ENCODE measurements around the gene USP6NL. TPM values are rescaled to one million over a fixed set of nuclear protein-coding genes. Genes with fewer than 3 reads are reported as not detected.

USP6NL gene
- total and polyA plus RNA-seq, 2 of the 13 experiments (the other 11 are each of a cell fraction or from before 2014, with no cell fraction given), result 10.5 to 22.9 TPM

DNA sequence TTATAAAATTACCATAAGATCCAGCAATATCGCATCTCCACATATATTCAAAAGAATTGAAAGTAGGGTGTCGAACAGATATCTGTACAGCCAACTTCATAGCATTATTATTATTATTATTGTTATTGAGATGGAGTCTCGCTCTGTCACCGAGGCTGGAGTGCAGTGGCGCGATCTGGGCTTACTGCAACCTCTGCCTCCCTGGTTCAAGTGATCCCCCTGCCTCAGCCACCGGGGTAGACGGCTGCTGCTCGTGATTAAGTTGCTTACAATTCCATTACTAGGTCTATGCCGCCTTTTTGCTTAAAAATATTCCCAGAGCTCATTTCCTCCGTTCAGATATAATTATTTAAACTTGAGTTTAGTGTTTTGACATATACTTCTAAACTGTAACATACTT lies 19.8 kb upstream of the USP6NL start:
- TF ChIP-seq NFE2L2 (IDR thresholded peaks at IDR 0.05; ENCODE audit: low read length) (no peak), ZNF235 (CRISPR knock-in tag; IDR thresholded peaks at IDR 0.05; ENCODE audit: borderline replicate concordance) (no peak), JUN (CRISPR knock-in tag; IDR thresholded peaks at IDR 0.05) (no peak), HDAC1 (CRISPR knock-in tag; IDR thresholded peaks at IDR 0.05) (no peak), ZNF350 (CRISPR knock-in tag; IDR thresholded peaks at IDR 0.05; ENCODE audit: borderline replicate concordance, low read depth) (no peak), ZBTB38 (CRISPR knock-in tag; IDR thresholded peaks at IDR 0.05) (no peak), AGO2 (optimal IDR thresholded peaks at IDR 0.05; ENCODE audit: low read depth, low read length) (no peak), HOXA9 (CRISPR knock-in tag; IDR thresholded peaks at IDR 0.05; ENCODE audit: borderline replicate concordance) (no peak)
- TF ChIP-seq, protein P1, sequence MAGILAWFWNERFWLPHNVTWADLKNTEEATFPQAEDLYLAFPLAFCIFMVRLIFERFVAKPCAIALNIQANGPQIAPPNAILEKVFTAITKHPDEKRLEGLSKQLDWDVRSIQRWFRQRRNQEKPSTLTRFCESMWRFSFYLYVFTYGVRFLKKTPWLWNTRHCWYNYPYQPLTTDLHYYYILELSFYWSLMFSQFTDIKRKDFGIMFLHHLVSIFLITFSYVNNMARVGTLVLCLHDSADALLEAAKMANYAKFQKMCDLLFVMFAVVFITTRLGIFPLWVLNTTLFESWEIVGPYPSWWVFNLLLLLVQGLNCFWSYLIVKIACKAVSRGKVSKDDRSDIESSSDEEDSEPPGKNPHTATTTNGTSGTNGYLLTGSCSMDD (CRISPR knock-in tag; IDR thresholded peaks at IDR 0.05), result no peak
- no peaks in the 10 kb centered on the region for H3K9me3 ChIP-seq (ENCODE audit: low read length)
- no peak overlapping the region for H3K4me2 ChIP-seq (ENCODE audit: low read depth, low read length)
- no peak overlapping the region for H3K9ac ChIP-seq (ENCODE audit: insufficient read depth, low read depth, low read length)
- BruUV-seq (replicated peaks), result no TSS peak
- H3K4me3 ChIP-seq (replicated peaks in 1 of 3; ENCODE audit: insufficient read depth in 1 of 3, low read depth in 2 of 3, low read length in 3 of 3), result no peak overlapping the region
- no peaks in the 10 kb centered on the region for H3K27me3 ChIP-seq (ENCODE audit: control insufficient read depth in 1 of 2, insufficient read depth in 2 of 2, low read length in 2 of 2)
- 72% methylated on average over 11 of the region's 11 CpGs for WGBS (ENCODE audit: low lambda C conversion rate)
- DNase-seq (ENCODE audit: low spot score), result no peak
- no peaks in the 10 kb centered on the region for H4K20me1 ChIP-seq (ENCODE audit: insufficient read depth, low read length)
- H3K79me2 ChIP-seq (ENCODE audit: insufficient read depth, low read length), result no peaks in the 10 kb centered on the region
- ChIA-PET POLR2A (no interaction called here), CTCF (ENCODE audit: low intra/inter-chr PET ratio, low total read pairs) (no interaction called here)
- no peaks in the 10 kb centered on the region for H3K36me3 ChIP-seq (replicated peaks in 1 of 2; ENCODE audit: control insufficient read depth in 1 of 2, insufficient read depth in 2 of 2, low read length in 2 of 2)
- peaks cover 9% of the 10 kb centered on the region for H3K4me1 ChIP-seq (ENCODE audit: insufficient read depth, low read length)
- in situ Hi-C loops (cut with HindIII; ENCODE audit: extremely low pct_ligation_motif_present, low pct_unique_long_range_greater_than_20kb), result no loop called here
- no peak overlapping the region for H3K27ac ChIP-seq (ENCODE audit: extremely low read length, insufficient read depth, low read length)
- ATAC-seq, result no peak
- intact Hi-C loops (cut with micrococcal nuclease; ENCODE audit: unreplicated experiment), result no loop called here
- no peak for FAIRE-seq
- H2AFZ ChIP-seq (ENCODE audit: low read length), result no peak overlapping the region

GRCh38 chr10:11629731-11630130 lies 18.3 kb upstream of the USP6NL start:
- H3K36me3 ChIP-seq (replicated peaks in 1 of 2; ENCODE audit: control insufficient read depth in 1 of 2, insufficient read depth in 2 of 2, low read length in 2 of 2), result no peaks in the 10 kb centered on the region
- ATAC-seq (no peak), FAIRE-seq (no peak), DNase-seq (ENCODE audit: low spot score) (no peak)
- H3K27me3 ChIP-seq (ENCODE audit: control insufficient read depth in 1 of 2, insufficient read depth in 2 of 2, low read length in 2 of 2), result no peaks in the 10 kb centered on the region
- H3K4me1 ChIP-seq (ENCODE audit: insufficient read depth, low read length), result peaks cover 18% of the 10 kb centered on the region
- no peak overlapping the region for H3K4me2 ChIP-seq (ENCODE audit: low read depth, low read length)
- H4K20me1 ChIP-seq (ENCODE audit: insufficient read depth, low read length), result no peaks in the 10 kb centered on the region
- BruUV-seq (replicated peaks), result no TSS peak
- POLR2A ChIA-PET, result no interaction called here
- CTCF ChIA-PET (ENCODE audit: low intra/inter-chr PET ratio, low total read pairs), result no interaction called here
- no peak overlapping the region for H3K27ac ChIP-seq (ENCODE audit: extremely low read length, insufficient read depth, low read length)
- H2AFZ ChIP-seq (ENCODE audit: low read length), result no peak overlapping the region
- in situ Hi-C loops (cut with HindIII; ENCODE audit: extremely low pct_ligation_motif_present, low pct_unique_long_range_greater_than_20kb), result no loop called here
- no peaks in the 10 kb centered on the region for H3K79me2 ChIP-seq (ENCODE audit: insufficient read depth, low read length)
- WGBS (ENCODE audit: low lambda C conversion rate), result 59% methylated on average over 6 of the region's 6 CpGs
- H3K9ac ChIP-seq (ENCODE audit: insufficient read depth, low read depth, low read length), result no peak overlapping the region
- H3K9me3 ChIP-seq (ENCODE audit: low read length), result no peaks in the 10 kb centered on the region
- intact Hi-C loops (cut with micrococcal nuclease; ENCODE audit: unreplicated experiment), result no loop called here
- no peak overlapping the region for H3K4me3 ChIP-seq (replicated peaks in 1 of 3; ENCODE audit: insufficient read depth in 1 of 3, low read depth in 2 of 3, low read length in 3 of 3)
- no peak for TF ChIP-seq PAX8 (CRISPR knock-in tag; IDR thresholded peaks at IDR 0.05; ENCODE audit: borderline replicate concordance)
- TF ChIP-seq CBX2 (IDR thresholded peaks at IDR 0.05; ENCODE audit: low read depth, low read length), result no peak
- no peak for TF ChIP-seq CBX2 (CRISPR knock-in tag; IDR thresholded peaks at IDR 0.05; ENCODE audit: low read depth)
- TF ChIP-seq ZMYM3 (CRISPR knock-in tag; IDR thresholded peaks at IDR 0.05), result no peak
- TF ChIP-seq ZNF557 (CRISPR knock-in tag; IDR thresholded peaks at IDR 0.05), result no peak
- TF ChIP-seq PHB2 (IDR thresholded peaks at IDR 0.05; ENCODE audit: partially characterized antibody), result no peak
- no peak for TF ChIP-seq ZNF256 (CRISPR knock-in tag; conservative IDR thresholded peaks at IDR 0.05)
- TF ChIP-seq ZNF3 (CRISPR knock-in tag; IDR thresholded peaks at IDR 0.05), result no peak
- no peak for TF ChIP-seq FOSL1 (CRISPR knock-in tag; IDR thresholded peaks at IDR 0.05; ENCODE audit: borderline replicate concordance)
- TF ChIP-seq, protein P2, sequence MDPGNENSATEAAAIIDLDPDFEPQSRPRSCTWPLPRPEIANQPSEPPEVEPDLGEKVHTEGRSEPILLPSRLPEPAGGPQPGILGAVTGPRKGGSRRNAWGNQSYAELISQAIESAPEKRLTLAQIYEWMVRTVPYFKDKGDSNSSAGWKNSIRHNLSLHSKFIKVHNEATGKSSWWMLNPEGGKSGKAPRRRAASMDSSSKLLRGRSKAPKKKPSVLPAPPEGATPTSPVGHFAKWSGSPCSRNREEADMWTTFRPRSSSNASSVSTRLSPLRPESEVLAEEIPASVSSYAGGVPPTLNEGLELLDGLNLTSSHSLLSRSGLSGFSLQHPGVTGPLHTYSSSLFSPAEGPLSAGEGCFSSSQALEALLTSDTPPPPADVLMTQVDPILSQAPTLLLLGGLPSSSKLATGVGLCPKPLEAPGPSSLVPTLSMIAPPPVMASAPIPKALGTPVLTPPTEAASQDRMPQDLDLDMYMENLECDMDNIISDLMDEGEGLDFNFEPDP (CRISPR knock-in tag; conservative IDR thresholded peaks at IDR 0.05), result no peak
- no peak for TF ChIP-seq HDAC1 (CRISPR knock-in tag; IDR thresholded peaks at IDR 0.05)
- TF ChIP-seq GZF1 (CRISPR knock-in tag; IDR thresholded peaks at IDR 0.05), result no peak

All from HepG2 (cell line).